ENCODE results near the gene SOCS6. TPM values are rescaled to one million over a fixed set of nuclear protein-coding genes. Genes with fewer than 3 reads are reported as not detected.
"Not testable (repeated sequence)": the region's sequence is repeated elsewhere in the genome, so short reads cannot be mapped to it uniquely, and the experiment has no call there.

Gene SOCS6, protein sequence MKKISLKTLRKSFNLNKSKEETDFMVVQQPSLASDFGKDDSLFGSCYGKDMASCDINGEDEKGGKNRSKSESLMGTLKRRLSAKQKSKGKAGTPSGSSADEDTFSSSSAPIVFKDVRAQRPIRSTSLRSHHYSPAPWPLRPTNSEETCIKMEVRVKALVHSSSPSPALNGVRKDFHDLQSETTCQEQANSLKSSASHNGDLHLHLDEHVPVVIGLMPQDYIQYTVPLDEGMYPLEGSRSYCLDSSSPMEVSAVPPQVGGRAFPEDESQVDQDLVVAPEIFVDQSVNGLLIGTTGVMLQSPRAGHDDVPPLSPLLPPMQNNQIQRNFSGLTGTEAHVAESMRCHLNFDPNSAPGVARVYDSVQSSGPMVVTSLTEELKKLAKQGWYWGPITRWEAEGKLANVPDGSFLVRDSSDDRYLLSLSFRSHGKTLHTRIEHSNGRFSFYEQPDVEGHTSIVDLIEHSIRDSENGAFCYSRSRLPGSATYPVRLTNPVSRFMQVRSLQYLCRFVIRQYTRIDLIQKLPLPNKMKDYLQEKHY
- 18.0 and 21.1 TPM in 2 replicates for total RNA-seq (2014; rRNA removed; shearing (Covaris generic))

DNA sequence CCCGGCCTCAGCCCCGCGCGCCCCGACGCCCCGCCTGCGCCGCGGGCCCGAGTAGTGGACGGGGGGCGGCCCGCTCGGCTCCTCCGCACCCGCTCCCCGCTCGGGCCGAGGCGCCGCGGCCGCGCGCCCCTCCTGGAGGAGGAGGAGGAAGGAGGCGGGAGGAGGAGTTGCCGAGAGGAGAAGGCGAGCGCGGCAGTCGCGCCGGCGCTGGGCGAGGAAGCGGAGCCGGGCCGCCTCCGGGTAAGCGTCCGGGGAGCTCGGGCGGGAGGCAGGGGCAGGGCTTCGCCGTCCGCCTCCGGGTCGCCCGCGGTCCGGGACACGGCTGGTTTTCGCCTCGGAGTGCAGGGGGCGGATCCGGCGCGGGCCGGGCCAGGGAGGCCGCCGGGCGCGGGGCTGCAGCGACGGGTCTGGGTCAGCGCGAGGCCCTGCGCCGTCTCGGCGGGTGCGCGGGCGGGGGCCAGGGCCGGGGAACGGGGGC, at the start of gene SOCS6:
Gene SOCS6, plus strand, starts transcription at position 195 of the 478 bp plus-strand sequence. CDS start 35,624 bp downstream, outside the sequence.
- DNase-seq (ENCODE audit: low spot score), result peak; percentile 51

- DNase-seq (ENCODE audit: low spot score), result peak; percentile 21
Measured at GRCh38 chr18:70243131-70243929, 45.5 kb upstream of the SOCS6 start.

DNA sequence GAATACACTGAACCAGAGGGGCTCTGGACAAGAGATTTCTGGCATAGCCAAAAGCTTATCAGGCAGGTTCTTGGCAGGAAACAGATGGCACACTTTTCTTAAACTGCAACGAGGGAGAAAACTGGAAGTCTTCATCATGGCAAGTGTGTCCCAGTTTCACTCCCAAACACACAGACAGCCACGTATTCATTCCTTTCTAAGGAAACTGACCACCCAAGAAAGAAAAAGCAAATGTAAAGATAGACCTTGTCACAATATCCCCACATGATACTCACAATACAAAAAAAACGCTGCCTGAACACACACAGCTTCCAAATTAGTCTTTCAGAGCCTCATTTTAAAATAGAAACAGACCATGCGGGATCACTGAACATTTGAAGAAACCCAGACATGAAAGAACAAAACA, 42.8 kb upstream of the SOCS6 start:
- DNase-seq (ENCODE audit: low spot score), result no peak

DNA sequence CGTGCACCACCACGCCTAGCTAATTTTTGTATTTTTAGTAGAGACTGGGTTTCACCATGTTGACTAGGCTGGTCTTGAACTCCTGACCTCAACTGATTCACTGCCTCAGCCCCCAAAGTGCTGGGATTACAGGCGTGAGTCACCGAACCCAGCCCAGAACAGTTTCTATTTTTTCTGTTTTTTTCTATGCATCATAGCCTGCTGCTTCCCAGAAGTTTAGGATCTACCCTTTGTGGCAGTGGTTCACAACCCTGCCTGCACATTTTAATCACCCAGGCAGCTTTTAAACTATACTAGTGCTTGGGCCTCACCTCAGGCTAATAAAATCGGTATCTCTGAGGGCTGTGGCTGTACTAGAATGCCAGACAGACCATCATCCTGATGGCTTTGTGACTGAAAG, 39.7 kb upstream of the SOCS6 start:
- DNase-seq (ENCODE audit: low spot score), result no peak

DNA sequence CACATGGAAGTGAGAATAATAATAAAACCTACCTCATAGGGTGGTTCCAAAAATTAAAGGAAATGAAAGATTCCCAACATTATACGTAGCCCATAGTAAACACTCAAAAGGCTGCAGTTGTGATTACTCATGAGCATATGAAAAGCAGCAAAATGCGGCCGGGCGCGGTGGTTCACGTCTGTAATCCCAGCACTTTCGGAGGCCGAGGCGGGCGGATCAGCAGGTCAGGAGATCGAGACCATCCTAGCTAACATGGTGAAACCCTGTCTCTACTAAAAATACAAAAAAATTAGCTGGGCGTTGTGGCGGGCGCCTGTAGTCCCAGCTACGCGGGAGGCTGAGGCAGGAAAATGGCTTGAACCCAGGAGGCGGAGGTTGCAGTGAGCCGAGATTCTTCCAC, 39.0 kb upstream of the SOCS6 start:
- DNase-seq (ENCODE audit: low spot score), result not testable (repeated sequence)

- DNase-seq (ENCODE audit: low spot score), result no peak
Measured at GRCh38 chr18:70250781-70251180, 38.1 kb upstream of the SOCS6 start.

- no peak for DNase-seq (ENCODE audit: low spot score)
Measured at GRCh38 chr18:70256184-70256583, 32.7 kb upstream of the SOCS6 start.

GRCh38 chr18:70256994-70257393, 31.9 kb upstream of the SOCS6 start:
- no peak for DNase-seq (ENCODE audit: low spot score)

- no peak for DNase-seq (ENCODE audit: low spot score)
Measured at GRCh38 chr18:70258243-70258642, 30.6 kb upstream of the SOCS6 start.

GRCh38 chr18:70260683-70261082, 28.2 kb upstream of the SOCS6 start:
- no peak for DNase-seq (ENCODE audit: low spot score)

DNA sequence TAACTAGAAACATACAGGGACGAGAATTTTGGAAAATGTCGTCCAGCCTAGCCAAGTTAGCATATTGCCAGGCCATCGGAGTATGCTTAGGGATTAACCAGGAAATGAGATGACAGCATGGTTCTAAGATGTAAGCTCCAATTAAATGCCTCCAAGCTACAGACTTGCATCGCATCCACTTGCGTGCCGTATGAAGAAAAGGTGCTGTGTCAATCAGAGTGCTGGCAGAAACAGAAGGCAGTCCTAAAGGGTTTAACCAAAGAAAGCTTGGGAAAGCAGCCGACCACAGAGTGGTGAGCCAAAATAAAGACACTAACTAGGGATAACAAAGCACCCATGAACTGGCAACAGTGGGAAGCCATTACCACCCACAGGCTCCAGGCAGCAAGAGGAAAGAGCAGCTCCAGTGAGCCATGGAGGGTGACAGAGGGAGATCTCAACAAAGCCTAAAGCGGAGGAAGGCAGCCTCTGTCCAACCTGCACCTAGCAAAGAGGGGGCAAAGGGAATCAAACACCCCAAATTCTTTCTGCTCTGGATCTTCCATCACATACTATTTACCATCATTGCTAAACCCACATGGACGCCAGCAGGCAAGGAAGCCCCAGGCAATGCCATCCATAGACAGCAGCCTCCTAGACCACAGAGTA, 27.6 kb upstream of the SOCS6 start:
- no peak for DNase-seq (ENCODE audit: low spot score)

- no peak for DNase-seq (ENCODE audit: low spot score)
Measured at GRCh38 chr18:70263336-70263735, 25.5 kb upstream of the SOCS6 start.

DNA sequence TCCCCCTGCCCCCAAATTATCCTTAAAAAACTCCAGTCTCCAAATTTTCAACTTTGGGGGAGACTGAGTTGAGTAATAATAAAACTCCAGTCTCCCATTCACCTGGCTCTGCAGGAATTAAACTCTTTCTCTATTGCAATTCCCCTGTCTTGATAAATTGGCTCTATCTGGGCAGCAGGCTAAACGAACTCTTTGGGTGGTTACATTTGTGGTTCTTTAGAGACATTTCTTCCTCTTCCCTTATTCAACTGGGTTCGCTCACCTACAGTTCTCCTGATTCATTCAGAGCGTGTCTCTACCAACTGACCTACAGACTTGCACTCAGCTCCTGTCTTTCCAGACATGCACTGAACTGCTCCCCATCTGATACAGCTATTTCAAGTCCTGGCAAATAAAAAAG, 17.1 kb upstream of the SOCS6 start:
- DNase-seq (ENCODE audit: low spot score), result no peak

DNA sequence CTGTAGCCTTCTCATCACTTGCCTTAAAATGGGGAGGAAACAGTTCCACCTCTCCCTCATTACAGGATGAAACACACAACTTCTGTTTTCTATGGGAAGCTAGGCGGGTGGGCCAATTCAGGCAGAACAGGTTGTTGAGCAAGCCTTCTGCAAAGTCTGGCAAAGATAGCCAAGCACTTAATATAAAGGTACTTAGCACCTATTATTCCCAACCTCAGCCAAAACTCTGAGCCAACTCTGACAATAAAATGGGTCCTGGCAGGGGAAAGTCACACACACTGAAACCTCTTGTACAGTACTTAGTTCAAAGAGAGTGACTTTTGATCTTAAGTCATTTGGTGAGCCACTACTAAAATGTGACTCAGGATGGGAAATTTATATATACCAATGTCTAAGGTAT, 15.8 kb upstream of the SOCS6 start:
- DNase-seq (ENCODE audit: low spot score), result no peak

GRCh38 chr18:70276416-70277191, 12.2 kb upstream of the SOCS6 start:
- DNase-seq (ENCODE audit: low spot score), result peak; percentile 48

DNA sequence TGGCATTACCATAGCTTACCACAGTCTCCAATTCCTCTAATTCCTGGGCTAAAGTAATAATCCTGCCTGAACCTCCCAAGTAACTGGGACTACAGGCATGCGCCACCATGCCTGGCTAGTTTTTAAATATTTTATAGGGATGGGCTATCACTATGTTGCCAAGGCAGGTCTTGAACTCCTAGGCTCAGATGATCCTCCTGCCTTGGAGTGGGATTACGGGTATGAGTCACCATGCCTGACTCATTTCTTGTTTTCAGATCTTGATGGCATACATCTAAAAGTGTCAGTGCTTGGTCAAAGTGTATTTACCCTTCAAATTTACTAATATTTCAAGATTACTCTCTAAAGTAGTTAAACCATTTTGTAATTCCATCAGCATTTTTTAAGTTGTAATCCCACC, 9.4 kb upstream of the SOCS6 start:
- no peak for DNase-seq (ENCODE audit: low spot score)

- DNase-seq (ENCODE audit: low spot score), result no peak
Measured at GRCh38 chr18:70280007-70280925, 8.6 kb upstream of the SOCS6 start.

- DNase-seq (ENCODE audit: low spot score), result no peak
Measured at GRCh38 chr18:70284976-70285620, 3.7 kb upstream of the SOCS6 start.

- DNase-seq (ENCODE audit: low spot score), result peak; percentile 6
Measured at GRCh38 chr18:70287731-70288130, 1.1 kb upstream of the SOCS6 start.

Data from HT-29 (cell line).